Ammon's horn (tissue), 1 donor: ENCODE measurements around the gene CLIC4.
"Not testable (repeated sequence)": the region's sequence is repeated elsewhere in the genome, so short reads cannot be mapped to it uniquely, and the experiment has no call there.

Source experiments
- DNase-seq: peaks from one replicate; pipeline ENCODE4 v3.0.0-alpha.2; 2016; ENCODE audit warnings: low spot score

Gene CLIC4

GRCh38 chr1:24745711-24746413 lies 615 bp downstream of the CLIC4 start:
- DNase-seq: peak; percentile 57

DNA sequence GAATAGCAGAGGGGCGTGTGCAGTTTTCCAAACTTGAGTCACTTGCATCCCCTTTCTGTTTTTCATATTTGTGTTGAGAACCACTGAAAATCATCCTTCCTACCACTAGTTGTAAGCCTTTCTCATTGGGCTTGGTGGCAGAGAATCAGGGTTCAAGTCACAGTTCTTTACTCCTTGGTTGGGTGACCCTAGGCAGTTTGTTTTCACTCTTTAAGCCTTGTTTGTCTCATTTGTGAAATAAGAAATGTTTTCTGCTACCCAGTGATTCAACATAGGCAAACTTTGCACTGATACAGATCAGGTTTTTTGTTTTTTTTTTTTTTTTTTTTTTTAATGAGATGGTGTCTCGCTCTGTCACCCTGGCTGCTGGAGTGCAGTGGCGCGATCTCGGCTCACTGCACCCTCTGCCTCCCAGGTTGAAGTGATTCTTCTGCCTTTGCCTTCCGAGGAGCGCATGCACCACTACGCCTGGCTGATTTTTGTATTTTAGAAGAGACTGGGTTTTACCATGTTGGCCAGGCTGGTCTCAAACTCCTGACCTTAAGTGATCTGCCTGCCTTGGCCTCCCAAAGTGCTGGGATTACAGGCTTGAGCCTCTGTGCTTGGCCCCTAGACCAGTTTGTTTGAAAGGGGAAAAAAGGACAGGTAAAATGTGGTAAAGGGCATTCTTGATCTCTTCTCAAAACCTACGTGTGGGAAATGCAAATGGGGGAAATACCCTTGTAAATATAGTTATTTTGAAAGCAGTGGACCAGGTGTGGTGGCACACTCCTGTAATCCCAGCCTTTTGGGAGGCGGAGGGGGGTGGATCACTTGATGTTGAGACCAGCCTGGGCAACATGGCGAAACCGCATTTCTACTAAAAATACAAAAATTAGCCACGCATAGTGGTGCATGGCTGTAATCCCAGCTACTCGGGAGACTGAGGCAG lies 3.2 kb downstream of the CLIC4 start:
- DNase-seq: no peak

- no peak for DNase-seq
These were observed 4.0 kb downstream of the CLIC4 start for GRCh38 chr1:24749252-24749651.

DNA sequence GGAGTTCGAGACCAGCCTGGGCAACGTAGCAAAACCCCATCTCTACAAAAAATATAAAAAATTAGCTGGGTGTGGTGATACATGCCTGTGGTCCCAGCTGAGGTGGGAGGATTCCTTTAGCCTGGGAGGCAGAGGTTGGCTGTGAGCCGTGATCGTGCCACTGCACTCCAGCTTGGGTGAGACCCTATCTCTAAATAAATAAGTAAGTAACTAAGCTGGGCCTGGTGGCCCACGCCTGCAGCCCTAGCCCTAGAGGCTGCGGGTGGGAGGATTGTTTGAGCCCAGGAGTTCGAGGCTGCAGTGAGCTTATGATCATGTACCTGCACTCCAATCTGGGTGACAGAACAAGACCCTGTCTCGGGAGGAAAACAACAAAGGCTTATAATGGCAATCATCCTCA lies 4.6 kb downstream of the CLIC4 start:
- DNase-seq: no peak

DNA sequence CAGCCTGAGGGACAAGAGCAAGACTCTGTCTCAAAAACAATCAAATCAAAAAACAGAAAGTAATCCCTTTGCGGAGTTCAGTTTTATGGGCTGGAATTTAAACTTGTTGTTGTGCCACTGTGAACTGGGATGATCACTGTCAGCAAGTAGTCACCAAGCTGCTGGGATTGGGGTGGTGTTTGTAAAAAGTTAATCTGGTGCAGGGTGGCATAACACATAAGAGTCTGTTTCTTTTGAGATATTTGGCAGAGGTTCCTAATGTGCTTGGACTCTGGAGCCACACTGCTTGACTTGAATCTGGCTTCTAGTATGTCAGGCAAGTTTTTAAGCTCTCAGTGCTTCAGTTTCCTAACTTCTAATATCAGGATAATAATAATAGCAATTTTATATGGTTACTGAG lies 6.6 kb downstream of the CLIC4 start:
- no peak for DNase-seq

GRCh38 chr1:24752305-24752704 lies 7.1 kb downstream of the CLIC4 start:
- no peak for DNase-seq

DNA sequence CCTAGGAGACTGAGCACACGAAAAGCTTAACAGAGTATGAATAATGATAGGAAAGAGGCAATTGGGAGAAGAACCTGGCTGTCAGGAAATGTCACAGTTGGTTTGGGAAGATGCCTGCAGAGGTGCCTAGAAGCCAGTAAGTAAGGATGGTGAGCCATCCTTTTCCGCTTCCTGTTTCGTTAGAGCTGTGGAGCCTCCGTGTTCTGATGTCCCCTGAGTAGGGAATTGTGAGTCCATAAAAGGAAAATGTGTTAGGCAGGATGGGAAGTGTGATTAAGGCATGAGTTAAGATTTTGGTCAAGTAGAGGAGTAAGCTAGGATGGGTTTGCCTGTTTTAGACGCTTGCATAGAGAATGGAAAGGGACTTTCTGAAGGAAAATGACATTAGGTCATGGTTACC lies 9.0 kb downstream of the CLIC4 start:
- no peak for DNase-seq

GRCh38 chr1:24755323-24755722 lies 10.1 kb downstream of the CLIC4 start:
- DNase-seq: not testable (repeated sequence)

GRCh38 chr1:24756395-24756794 lies 11.1 kb downstream of the CLIC4 start:
- no peak for DNase-seq

GRCh38 chr1:24759492-24759891 lies 14.2 kb downstream of the CLIC4 start:
- DNase-seq: no peak

- DNase-seq: no peak
These were observed 16.3 kb downstream of the CLIC4 start for GRCh38 chr1:24761582-24761981.

DNA sequence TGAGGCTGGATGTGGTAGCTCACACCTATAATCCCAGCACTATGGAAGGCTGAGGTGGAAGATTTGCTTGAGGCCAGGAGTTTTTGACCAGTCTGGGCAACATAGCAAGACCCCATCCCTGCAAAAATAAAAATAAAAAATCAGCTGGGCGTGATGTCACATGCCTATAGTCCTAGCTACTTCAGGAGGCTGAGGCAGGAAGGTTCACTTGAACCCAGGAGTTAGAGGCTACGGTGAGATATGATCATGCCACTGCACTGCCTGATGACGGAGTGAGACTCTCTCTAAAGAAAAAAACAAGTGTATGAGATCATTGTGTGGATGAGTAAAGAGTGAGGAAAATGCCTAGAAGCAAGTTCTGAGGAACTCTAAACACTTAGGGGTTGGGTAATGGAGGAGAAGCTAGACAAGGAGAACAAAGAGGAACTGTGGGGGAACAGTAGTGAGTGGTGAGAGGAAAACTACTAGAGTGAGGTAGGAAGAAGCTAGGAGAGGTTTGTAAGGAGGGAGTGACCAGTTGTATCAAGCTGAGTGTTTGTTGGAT lies 17.0 kb downstream of the CLIC4 start:
- DNase-seq: no peak

DNA sequence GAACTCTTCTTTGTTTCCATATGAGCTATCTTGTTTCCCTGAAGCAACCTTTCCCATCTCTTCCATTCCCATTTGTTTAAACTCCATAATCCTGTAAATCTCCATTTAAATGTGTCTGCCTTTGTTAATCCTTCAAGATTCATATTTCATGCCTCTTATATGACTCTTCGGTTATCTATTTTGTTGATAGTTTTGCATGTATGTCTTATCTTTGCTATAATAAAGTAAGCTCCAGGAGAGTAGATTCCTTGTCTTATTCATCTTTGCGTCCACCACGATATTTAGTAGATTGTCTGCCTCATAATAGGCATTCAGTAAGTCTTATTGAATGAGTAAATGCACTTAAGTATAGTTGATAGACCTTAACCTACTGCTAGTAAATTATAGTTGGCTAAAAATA lies 18.4 kb downstream of the CLIC4 start:
- no peak for DNase-seq

GRCh38 chr1:24764439-24764838 lies 19.2 kb downstream of the CLIC4 start:
- no peak for DNase-seq

GRCh38 chr1:24764848-24765247 lies 19.6 kb downstream of the CLIC4 start:
- no peak for DNase-seq

- DNase-seq: no peak
These were observed 20.2 kb downstream of the CLIC4 start for GRCh38 chr1:24765308-24765988.

GRCh38 chr1:24767351-24767750 lies 22.1 kb downstream of the CLIC4 start:
- DNase-seq: no peak

GRCh38 chr1:24768873-24769605 lies 23.8 kb downstream of the CLIC4 start:
- DNase-seq: no peak

DNA sequence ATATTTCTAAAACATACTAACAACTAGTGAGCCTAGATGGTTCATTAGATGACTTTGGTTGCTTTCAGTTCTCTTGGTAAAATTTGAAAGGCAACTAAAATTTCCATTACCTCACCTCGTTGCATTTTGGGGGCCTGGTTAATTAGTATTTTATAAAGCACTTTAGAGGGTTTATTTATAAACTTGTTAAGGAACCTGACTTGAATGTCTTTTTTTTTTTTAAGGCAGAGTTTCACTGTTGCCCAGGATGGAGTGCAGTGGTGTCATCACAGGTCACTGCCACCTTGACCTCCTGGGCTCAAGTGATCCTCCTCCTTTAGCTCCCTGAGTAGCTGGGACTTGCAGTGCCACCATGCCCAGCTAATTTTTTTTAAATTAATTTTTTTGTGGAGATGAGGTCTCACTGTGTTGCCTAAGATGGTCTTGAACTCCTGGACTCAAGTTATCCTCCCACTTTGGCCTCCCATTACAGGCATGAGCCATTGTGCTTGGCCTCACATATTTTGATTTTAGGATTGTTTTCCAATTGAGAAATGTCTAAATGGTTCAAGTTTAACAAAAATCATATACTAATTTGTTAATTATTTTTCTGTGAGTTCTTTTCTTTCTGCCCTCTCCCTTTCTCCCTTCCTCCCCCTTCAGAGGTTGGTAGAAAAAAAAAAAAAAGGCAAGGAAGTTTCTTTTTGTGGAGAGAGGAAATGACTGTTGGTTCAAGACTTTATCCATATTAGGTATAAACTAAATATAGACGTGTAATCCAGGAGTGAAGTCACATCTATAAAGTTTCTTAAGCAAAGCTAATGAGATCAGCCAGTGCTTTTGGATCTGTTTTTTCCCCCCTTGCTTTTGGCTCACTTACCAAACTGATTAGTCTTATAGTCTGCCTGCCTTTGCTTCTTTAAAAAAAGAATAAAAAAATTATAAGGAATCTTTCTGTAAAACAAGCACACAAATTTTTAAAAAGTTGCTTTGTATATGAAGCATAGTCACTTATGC lies 24.7 kb downstream of the CLIC4 start:
- DNase-seq: no peak

DNA sequence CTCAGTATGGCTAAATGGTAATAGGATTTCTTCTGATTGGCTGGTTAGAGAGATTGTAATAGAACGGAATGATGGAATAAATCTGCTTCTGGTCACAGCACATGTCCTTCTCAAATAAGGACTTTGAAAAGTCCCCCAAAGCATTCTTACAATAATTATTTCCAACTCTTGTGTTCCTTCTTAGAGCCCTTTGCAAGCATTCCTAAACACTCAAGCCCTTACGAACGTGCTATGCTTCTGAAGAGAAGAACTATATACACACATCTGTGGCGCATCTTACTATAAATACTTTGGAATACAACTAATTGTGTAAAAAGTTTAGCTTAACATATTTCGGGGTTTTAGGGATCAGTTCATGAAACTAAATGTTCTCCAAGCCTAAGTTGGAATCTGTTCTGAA lies 25.6 kb downstream of the CLIC4 start:
- no peak for DNase-seq

DNA sequence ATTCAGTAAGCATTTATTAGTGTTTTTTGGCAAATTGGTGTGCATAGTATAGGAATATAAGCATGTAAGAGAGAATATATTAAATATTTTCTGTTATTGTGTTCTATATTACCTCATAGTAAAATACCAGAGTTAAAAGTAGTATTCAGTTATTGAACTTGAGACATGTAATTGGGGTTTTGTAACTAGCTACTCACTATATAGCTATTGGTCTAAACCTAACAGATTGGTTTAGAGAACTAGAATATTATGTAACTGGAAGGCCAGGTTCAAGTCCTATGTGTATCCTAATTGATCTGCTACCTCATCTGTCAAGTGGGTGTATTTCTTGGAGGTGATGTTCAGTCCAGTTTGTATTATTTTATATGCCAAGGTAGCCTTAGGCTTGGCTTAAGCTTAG lies 26.3 kb downstream of the CLIC4 start:
- no peak for DNase-seq
